ENCODE measurements around the gene RBBP5.

RBBP5 gene

DNA sequence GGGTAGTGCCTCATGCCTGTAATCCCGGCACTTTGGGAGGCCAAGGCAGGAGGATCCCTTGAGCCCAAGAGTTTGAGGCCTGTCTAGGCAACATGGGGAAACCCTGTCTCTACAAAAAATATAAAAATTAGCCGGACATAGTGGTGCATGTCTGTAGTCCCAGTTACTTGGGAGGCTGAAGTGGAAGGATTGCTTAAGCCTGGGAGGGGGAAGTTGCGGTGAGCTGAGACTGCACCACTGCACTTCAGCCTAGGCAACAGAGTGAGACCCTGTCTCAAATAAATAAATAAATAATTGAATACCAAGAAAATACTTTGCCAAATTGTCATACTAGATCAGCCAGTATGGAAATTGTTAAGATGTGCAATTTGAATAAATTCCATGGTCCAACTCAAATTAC is 5.9 kb upstream of the RBBP5 start:
- no peak overlapping the region for H3K4me2 ChIP-seq
- H3K27me3 ChIP-seq (ENCODE audit: insufficient read depth, low read depth), result no peaks in the 10 kb centered on the region
- no peak overlapping the region for H3K27ac ChIP-seq
- TF ChIP-seq, protein P1, sequence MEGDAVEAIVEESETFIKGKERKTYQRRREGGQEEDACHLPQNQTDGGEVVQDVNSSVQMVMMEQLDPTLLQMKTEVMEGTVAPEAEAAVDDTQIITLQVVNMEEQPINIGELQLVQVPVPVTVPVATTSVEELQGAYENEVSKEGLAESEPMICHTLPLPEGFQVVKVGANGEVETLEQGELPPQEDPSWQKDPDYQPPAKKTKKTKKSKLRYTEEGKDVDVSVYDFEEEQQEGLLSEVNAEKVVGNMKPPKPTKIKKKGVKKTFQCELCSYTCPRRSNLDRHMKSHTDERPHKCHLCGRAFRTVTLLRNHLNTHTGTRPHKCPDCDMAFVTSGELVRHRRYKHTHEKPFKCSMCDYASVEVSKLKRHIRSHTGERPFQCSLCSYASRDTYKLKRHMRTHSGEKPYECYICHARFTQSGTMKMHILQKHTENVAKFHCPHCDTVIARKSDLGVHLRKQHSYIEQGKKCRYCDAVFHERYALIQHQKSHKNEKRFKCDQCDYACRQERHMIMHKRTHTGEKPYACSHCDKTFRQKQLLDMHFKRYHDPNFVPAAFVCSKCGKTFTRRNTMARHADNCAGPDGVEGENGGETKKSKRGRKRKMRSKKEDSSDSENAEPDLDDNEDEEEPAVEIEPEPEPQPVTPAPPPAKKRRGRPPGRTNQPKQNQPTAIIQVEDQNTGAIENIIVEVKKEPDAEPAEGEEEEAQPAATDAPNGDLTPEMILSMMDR (conservative IDR thresholded peaks at IDR 0.05; ENCODE audit: low read depth, low read length), result no peak
- no peaks in the 10 kb centered on the region for H3K79me2 ChIP-seq (ENCODE audit: insufficient read depth, low read depth)
- H3K36me3 ChIP-seq (ENCODE audit: insufficient read depth), result no peaks in the 10 kb centered on the region
- H3K9ac ChIP-seq, result no peak overlapping the region
- H4K20me1 ChIP-seq (ENCODE audit: insufficient read depth), result no peaks in the 10 kb centered on the region
- no peak overlapping the region for H2AFZ ChIP-seq (ENCODE audit: low read depth)
- no peak overlapping the region for H3K4me3 ChIP-seq (IDR thresholded peaks at IDR 0.05; ENCODE audit: insufficient read depth, low read depth, low read length)
- peaks cover 7% of the 10 kb centered on the region for H3K4me1 ChIP-seq (ENCODE audit: low read depth, poor library complexity, severe bottlenecking)

DNA sequence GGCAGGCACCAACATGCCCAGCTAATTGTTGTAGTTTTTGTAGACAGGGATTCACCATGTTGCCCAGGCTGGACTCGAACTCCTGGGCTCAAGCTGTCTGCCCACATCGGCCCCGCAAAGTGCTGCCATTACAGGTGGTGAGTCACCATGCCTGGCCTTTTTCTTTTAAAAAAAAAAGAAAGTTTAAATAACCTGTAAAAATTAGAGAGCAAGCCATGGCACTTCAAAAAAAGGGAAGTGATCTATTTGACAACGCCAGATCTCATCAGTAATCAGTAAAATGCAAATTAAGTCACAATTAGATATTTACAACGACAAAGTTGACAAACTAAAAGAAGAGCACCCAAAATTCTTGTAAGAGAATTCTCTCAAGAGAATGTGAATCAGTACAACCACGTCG is 2.9 kb upstream of the RBBP5 start:
- no peaks in the 10 kb centered on the region for H3K27me3 ChIP-seq (ENCODE audit: insufficient read depth, low read depth)
- no peak overlapping the region for H3K9ac ChIP-seq
- H3K4me1 ChIP-seq (ENCODE audit: low read depth, poor library complexity, severe bottlenecking), result peaks cover 20% of the 10 kb centered on the region
- TF ChIP-seq, protein P1 (conservative IDR thresholded peaks at IDR 0.05; ENCODE audit: low read depth, low read length), result no peak
- peaks cover 21% of the 10 kb centered on the region for H3K79me2 ChIP-seq (ENCODE audit: insufficient read depth, low read depth)
- no peaks in the 10 kb centered on the region for H3K36me3 ChIP-seq (ENCODE audit: insufficient read depth)
- H2AFZ ChIP-seq (ENCODE audit: low read depth), result no peak overlapping the region
- no peak overlapping the region for H3K4me3 ChIP-seq (IDR thresholded peaks at IDR 0.05; ENCODE audit: insufficient read depth, low read depth, low read length)
- H4K20me1 ChIP-seq (ENCODE audit: insufficient read depth), result no peaks in the 10 kb centered on the region
- H3K27ac ChIP-seq, result no peak overlapping the region
- H3K4me2 ChIP-seq, result no peak overlapping the region

DNA sequence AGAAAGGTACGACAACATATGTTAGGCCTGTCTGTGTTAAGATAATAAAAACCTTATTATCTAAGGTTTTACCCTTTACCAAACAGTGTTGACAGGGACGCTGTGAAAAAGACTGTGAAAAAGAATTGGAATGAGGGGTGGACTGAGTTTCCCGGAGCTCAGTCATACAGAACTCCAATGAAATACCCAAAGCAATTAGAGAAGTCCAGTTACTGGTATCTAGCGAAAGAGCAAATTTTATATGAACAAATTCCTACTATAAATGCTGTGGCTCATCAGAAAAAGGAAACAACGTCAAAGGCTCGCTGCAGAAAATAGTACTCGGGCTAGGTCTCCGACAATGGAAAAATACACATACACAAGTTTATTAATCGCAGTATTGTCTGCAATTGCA is 708 bp upstream of the RBBP5 start:
- Histone ChIP-seq H3K79me2 (ENCODE audit: insufficient read depth, low read depth) (peaks cover 41% of the 10 kb centered on the region), H4K20me1 (ENCODE audit: insufficient read depth) (no peaks in the 10 kb centered on the region), H3K36me3 (ENCODE audit: insufficient read depth) (peaks cover 6% of the 10 kb centered on the region; the same call in 1 of the 2 replicates), H3K4me1 (ENCODE audit: low read depth, poor library complexity, severe bottlenecking) (peaks cover 36% of the 10 kb centered on the region), H3K27me3 (ENCODE audit: insufficient read depth, low read depth) (no peaks in the 10 kb centered on the region), H2AFZ (ENCODE audit: low read depth) (peak overlapping the region; percentile 82), H3K4me2 (peak overlapping the region; percentile 85), H3K27ac (peak overlapping the region; percentile 67), H3K4me3 (IDR thresholded peaks at IDR 0.05; ENCODE audit: insufficient read depth, low read depth, low read length) (peak overlapping the region; percentile 77), H3K9ac (peak overlapping the region; percentile 68; the same call in 1 of the 2 replicates)
- TF ChIP-seq, protein P1 (conservative IDR thresholded peaks at IDR 0.05; ENCODE audit: low read depth, low read length), result no peak; the same call in none of the 2 replicates

- Histone ChIP-seq H4K20me1 (ENCODE audit: insufficient read depth) (no peaks in the 10 kb centered on the region), H3K4me3 (IDR thresholded peaks at IDR 0.05; ENCODE audit: insufficient read depth, low read depth, low read length) (no peak overlapping the region), H2AFZ (ENCODE audit: low read depth) (no peak overlapping the region), H3K27ac (no peak overlapping the region), H3K79me2 (ENCODE audit: insufficient read depth, low read depth) (peaks cover 50% of the 10 kb centered on the region), H3K4me2 (no peak overlapping the region), H3K9ac (no peak overlapping the region), H3K36me3 (ENCODE audit: insufficient read depth) (peaks cover 9% of the 10 kb centered on the region; the same call in 1 of the 2 replicates), H3K27me3 (ENCODE audit: insufficient read depth, low read depth) (no peaks in the 10 kb centered on the region), H3K4me1 (ENCODE audit: low read depth, poor library complexity, severe bottlenecking) (peaks cover 36% of the 10 kb centered on the region)
- TF ChIP-seq, protein P1 (conservative IDR thresholded peaks at IDR 0.05; ENCODE audit: low read depth, low read length), result no peak
Measured at GRCh38 chr1:205118752-205119151, 3.0 kb downstream of the RBBP5 start.
